ENCODE measurements around the gene IGFBP7. TPM values are rescaled to one million over a fixed set of nuclear protein-coding genes. Genes with fewer than 3 reads are reported as not detected.

Gene IGFBP7, protein sequence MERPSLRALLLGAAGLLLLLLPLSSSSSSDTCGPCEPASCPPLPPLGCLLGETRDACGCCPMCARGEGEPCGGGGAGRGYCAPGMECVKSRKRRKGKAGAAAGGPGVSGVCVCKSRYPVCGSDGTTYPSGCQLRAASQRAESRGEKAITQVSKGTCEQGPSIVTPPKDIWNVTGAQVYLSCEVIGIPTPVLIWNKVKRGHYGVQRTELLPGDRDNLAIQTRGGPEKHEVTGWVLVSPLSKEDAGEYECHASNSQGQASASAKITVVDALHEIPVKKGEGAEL
- 1 to 10 TPM in 1 of 6 donors, under 1 TPM in 2, not detected in 3; 0.24 to 1.1 (median 0.86) TPM for polyA plus RNA-seq (ENCODE audit: low read depth in 6 of 6)

DNA sequence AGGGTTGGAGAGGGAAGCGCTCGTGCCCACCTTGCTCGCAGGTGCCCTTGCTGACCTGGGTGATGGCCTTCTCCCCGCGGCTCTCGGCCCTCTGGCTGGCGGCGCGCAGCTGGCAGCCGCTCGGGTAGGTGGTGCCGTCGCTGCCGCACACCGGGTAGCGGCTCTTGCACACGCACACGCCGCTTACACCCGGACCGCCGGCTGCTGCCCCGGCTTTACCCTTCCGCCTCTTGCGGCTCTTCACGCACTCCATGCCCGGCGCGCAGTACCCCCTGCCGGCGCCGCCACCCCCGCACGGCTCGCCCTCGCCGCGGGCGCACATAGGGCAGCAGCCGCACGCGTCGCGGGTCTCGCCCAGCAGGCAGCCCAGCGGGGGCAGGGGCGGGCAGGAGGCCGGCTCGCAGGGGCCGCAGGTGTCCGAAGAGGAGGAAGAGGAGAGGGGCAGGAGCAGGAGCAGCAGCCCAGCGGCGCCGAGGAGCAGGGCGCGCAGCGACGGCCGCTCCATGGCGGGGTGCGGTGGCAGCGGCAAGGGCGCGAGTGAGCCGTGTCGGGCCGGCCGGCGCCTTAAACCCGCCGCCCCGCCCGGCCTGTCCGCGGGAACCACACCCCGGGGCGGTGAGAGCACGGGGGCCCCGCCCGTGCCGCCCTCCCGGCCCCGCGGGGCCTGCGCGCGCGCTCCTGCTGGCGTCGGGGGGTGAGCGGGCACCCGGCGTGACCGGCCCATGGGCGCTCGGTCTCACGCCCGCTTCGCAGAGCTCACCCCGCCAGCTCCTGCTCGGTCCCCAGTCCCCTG is at the start of gene IGFBP7:
Gene IGFBP7, minus strand, starts transcription at position 539 of the 793 bp plus-strand sequence. Its CDS starts 34 bp downstream, at position 505.
- DNase-seq, result peak; percentile 1
- H3K36me3 Mint-ChIP-seq, result peaks cover 0 to 7% of the 10 kb centered on the region in 2 donors
- ATAC-seq (ENCODE audit: low read depth in 2 of 2), result peak; percentile 37 to 52
- H3K9me3 Mint-ChIP-seq, result peaks cover 0 to 2% (median 0%) of the 10 kb centered on the region in 7 donors
- H3K4me3 Mint-ChIP-seq, result peak within 1 kb of the TSS; percentile 90 to 99 (median 95)
- peaks cover 18 to 29% (median 22%) of the 10 kb centered on the region in 3 donors for H3K4me1 Mint-ChIP-seq
- H3K27ac Mint-ChIP-seq, result peak within 1 kb of the TSS; percentile 2 to 80 (median 51)
- peaks cover 22 to 33% (median 27%) of the 10 kb centered on the region in 3 donors for H3K27me3 Mint-ChIP-seq

DNA sequence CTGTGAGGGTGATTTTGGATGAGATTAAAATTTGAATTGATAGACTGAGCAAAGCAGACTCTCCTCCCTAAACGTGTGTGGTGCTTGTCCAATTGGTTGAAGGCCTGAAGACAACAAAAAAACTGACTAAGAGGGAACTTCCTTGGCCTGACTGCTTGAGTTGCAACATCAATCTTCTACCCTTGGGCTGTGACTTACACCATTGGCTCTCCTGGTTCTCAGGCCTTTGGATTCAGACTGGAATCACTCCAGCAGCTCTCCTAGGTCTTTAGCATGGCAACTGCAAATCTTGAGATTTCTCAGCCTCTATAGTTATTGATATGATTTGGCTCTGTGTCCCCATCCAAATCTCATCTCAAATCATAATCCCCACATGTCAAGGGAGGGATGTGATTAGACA is 49.7 kb upstream of the IGFBP7 start:
- DNase-seq (no peak), ATAC-seq (ENCODE audit: low read depth in 2 of 2) (no peak)
- no peak overlapping the region for H3K27ac Mint-ChIP-seq
- H3K36me3 Mint-ChIP-seq, result no peaks in the 10 kb centered on the region
- H3K4me3 Mint-ChIP-seq, result no peak overlapping the region
- H3K9me3 Mint-ChIP-seq, result no peaks in the 10 kb centered on the region
- H3K27me3 Mint-ChIP-seq, result peaks cover 10 to 27% (median 15%) of the 10 kb centered on the region in 3 donors
- H3K4me1 Mint-ChIP-seq, result peaks cover 8 to 14% (median 11%) of the 10 kb centered on the region in 3 donors

DNA sequence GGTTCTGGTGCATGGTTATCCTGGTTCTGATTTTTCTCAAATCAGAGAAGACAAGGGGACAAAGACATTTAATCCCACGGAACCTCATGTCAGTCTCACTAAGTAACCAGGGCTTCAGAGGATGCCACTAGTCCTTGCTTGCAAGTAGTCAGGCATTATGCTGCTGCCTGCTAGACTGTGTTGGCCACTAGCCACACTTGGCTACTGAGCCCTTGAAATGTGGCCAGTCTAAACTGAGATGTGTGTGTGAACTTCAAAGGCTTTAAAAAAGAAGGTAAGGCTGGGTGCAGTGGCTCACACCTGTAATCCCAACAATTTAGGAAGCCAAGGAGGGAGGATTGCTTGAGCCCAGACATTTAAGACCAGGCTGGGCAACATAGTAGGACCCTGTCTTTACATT is 48.6 kb upstream of the IGFBP7 start:
- DNase-seq (no peak), ATAC-seq (ENCODE audit: low read depth in 2 of 2) (no peak)
- peaks cover 0 to 23% (median 13%) of the 10 kb centered on the region in 3 donors for H3K27me3 Mint-ChIP-seq
- H3K27ac Mint-ChIP-seq, result no peak overlapping the region
- no peak overlapping the region for H3K4me3 Mint-ChIP-seq
- H3K4me1 Mint-ChIP-seq, result peaks cover 1 to 6% (median 1%) of the 10 kb centered on the region in 3 donors
- H3K9me3 Mint-ChIP-seq, result no peaks in the 10 kb centered on the region
- no peaks in the 10 kb centered on the region for H3K36me3 Mint-ChIP-seq

DNA sequence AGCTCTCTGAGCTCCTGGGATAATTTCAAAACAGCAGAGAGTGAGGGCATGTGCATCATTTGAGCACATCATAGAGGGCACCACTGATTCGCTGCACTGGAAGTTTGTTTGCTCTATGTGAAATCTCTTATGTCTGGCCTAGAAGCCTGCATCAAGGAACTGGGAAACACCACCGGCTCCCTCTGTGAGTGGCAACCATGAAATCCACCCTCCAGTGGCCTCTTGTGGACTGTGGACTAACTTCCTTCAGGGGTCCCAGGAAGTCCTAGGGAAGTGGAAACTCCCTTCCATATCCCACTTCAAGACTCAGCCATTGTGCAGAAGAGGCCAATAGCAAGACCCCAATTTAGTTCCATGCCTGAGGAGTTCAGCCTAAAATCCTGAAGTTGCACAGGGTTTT is 48.0 kb upstream of the IGFBP7 start:
- H3K27ac Mint-ChIP-seq, result no peak overlapping the region
- H3K4me1 Mint-ChIP-seq, result peaks cover 0 to 1% (median under 1%) of the 10 kb centered on the region in 3 donors
- DNase-seq (no peak), ATAC-seq (ENCODE audit: low read depth in 2 of 2) (no peak)
- no peak overlapping the region for H3K4me3 Mint-ChIP-seq
- H3K36me3 Mint-ChIP-seq, result no peaks in the 10 kb centered on the region
- H3K9me3 Mint-ChIP-seq, result no peaks in the 10 kb centered on the region
- H3K27me3 Mint-ChIP-seq, result peaks cover 0 to 23% (median 13%) of the 10 kb centered on the region in 3 donors

DNA sequence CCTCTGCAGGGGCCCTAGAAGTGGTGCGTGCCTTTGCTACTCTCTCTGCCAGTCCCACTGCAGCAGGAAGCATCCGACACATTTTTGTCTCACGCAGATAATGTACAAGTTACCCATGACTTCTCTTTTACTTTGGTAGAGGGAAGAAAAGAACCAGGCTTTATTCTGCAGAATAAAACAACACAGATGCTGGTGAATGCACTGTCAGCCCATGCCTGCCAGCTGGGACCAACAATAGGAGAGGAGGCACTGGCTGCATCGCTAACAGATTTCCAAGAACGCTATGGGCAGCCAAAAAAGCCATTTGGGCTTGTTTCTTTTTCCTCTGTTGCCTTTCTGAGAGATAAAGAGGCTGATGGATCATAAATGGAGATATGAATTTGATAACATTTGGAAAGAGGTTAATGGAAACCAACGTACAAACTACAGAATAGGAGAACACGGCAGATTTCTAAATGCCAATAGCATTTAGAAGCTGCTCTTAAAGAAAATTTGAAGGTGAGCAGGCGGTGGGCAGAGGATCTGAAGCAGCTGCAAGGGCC is 47.5 kb upstream of the IGFBP7 start:
- Mint-ChIP-seq H3K4me1 (no peaks in the 10 kb centered on the region), H3K9me3 (no peaks in the 10 kb centered on the region), H3K27ac (no peak overlapping the region), H3K27me3 (peaks cover 0 to 23% (median 13%) of the 10 kb centered on the region in 3 donors), H3K4me3 (no peak overlapping the region), H3K36me3 (no peaks in the 10 kb centered on the region)
- DNase-seq (no peak), ATAC-seq (ENCODE audit: low read depth in 2 of 2) (no peak)

DNA sequence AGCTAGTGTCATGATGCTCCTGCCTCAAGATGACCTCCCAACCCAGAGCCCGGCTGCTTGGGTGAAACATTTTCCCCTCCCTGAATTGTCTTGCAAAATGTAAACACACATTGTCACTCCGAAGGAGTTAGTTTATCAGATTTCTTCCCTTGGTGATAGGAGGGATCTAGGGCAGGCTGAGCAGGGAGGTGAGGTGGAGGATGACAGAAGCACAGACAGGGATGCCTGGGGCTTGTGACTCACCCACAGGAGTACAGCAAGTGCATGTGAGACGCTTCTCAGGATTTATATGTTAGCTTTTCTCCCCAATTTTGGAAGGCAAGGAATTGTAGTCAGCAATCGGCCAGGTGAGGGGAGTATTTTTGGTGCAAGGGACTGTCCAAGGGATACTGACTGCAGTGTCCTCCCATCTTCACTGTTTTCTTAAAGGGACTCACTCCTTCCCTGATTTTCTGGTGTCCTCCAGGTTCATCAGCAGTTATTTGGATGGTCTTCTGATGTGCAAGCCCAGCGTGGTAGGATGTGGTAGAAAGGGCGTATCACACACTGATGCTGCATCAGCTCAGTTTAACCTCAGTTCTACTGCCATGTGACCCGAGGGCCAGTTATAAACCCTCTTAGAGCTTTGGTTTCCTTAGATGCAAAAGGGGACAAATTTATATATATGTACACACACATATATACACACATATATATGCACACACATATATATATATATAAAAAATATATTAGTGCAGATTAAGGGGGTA is 46.2 kb upstream of the IGFBP7 start:
- peaks cover 0 to 23% (median 13%) of the 10 kb centered on the region in 3 donors for H3K27me3 Mint-ChIP-seq
- ATAC-seq (ENCODE audit: low read depth in 2 of 2), result no peak
- no peak for DNase-seq
- H3K9me3 Mint-ChIP-seq, result no peaks in the 10 kb centered on the region
- no peaks in the 10 kb centered on the region for H3K4me1 Mint-ChIP-seq
- H3K36me3 Mint-ChIP-seq, result no peaks in the 10 kb centered on the region
- H3K4me3 Mint-ChIP-seq, result no peak overlapping the region
- no peak overlapping the region for H3K27ac Mint-ChIP-seq

DNA sequence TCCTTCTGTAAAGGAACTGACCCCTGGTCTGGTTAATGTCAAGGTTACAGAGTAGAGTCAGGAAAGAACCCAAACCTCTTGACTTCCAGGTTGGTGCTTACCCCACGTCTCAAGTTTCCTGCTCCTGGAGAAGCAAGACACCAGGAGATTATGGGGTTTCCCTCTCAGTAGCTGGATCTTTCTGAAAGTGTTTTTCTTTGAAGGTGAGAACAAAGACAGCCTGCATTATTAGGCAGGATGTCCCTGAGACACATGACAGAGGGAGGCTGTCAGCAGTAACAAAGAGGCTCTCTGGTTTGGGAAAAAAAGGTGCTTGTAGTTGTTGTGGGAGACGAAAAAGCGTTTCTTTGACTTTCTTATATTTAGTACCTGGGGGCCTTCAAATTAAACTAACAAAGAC is 44.7 kb upstream of the IGFBP7 start:
- Mint-ChIP-seq H3K4me1 (no peaks in the 10 kb centered on the region), H3K27me3 (peaks cover 0 to 23% (median 13%) of the 10 kb centered on the region in 3 donors), H3K36me3 (no peaks in the 10 kb centered on the region), H3K27ac (peak overlapping the region in 1 of 6 donors; percentile 0), H3K9me3 (no peaks in the 10 kb centered on the region), H3K4me3 (no peak overlapping the region)
- DNase-seq (no peak), ATAC-seq (ENCODE audit: low read depth in 2 of 2) (no peak)

DNA sequence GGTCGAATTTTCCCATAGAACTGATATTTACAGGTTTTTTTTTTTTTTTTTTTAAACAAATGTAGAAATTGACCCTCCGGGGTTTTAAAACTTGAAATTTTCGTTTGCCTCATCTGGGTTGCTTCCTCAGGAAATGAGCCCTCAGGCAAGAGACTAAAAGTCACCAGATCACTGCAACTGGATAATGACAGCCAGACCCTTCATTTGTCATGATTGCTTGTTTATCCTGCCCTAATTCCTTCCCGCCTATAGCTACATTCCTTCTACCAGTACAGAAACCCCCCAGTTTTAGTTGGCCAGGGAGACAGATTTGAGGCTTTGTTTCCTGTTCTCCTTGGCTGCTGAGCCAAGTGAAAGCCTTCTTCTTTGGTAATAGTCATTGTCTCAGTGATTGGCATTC is 44.0 kb upstream of the IGFBP7 start:
- DNase-seq (no peak), ATAC-seq (ENCODE audit: low read depth in 2 of 2) (no peak)
- H3K4me3 Mint-ChIP-seq, result no peak overlapping the region
- no peaks in the 10 kb centered on the region for H3K4me1 Mint-ChIP-seq
- no peaks in the 10 kb centered on the region for H3K9me3 Mint-ChIP-seq
- H3K27me3 Mint-ChIP-seq, result peaks cover 0 to 23% (median 13%) of the 10 kb centered on the region in 3 donors
- H3K36me3 Mint-ChIP-seq, result no peaks in the 10 kb centered on the region
- H3K27ac Mint-ChIP-seq, result no peak overlapping the region

DNA sequence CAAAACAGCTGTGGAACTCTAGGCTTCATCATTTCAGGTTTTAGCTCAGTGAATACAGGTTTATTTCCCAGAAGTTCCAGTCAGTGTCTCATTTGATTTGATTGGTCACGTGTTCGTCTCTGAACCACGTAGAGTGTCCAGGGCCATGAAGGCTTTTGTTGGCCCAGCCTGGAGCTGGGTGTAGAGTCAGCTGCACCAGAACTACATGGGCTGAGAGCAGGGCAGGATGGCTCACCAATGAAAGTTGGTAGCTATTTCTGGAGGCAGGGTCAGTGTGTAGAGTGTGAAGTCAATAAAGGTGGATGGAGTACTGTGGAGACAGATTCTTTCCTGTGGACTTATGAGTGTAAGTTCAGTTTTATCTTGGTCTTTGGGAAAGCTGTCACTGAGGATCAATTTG is 43.0 kb upstream of the IGFBP7 start:
- H3K4me1 Mint-ChIP-seq, result no peaks in the 10 kb centered on the region
- ATAC-seq (ENCODE audit: low read depth in 2 of 2) (no peak), DNase-seq (no peak)
- no peak overlapping the region for H3K4me3 Mint-ChIP-seq
- peaks cover 0 to 23% (median 13%) of the 10 kb centered on the region in 3 donors for H3K27me3 Mint-ChIP-seq
- H3K27ac Mint-ChIP-seq, result no peak overlapping the region
- H3K9me3 Mint-ChIP-seq, result no peaks in the 10 kb centered on the region
- no peaks in the 10 kb centered on the region for H3K36me3 Mint-ChIP-seq

DNA sequence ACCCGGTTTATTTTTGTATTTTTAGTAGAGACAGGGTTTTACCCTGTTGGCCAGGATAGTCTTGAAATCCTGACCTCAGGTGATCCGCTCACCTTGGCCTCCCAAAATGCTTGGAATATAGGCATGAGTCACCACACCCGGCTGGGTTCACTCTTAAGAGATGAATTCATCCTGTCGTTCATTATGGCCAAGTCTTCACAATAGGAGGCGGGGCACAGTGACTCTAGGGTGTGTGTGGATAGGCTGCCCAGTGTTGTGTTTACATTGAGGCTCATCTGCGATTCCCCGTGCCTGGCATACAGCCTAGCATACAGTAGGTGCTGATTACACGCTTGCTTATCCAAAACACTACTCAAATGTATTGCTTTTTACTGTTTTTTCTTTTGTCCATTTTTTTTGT is 41.3 kb upstream of the IGFBP7 start:
- peak overlapping the region in 1 of 6 donors; percentile 23 for H3K27ac Mint-ChIP-seq
- DNase-seq (no peak), ATAC-seq (ENCODE audit: low read depth in 2 of 2) (no peak)
- no peaks in the 10 kb centered on the region for H3K36me3 Mint-ChIP-seq
- peaks cover 0 to 17% (median 7%) of the 10 kb centered on the region in 3 donors for H3K27me3 Mint-ChIP-seq
- H3K4me3 Mint-ChIP-seq, result no peak overlapping the region
- H3K4me1 Mint-ChIP-seq, result no peaks in the 10 kb centered on the region
- no peaks in the 10 kb centered on the region for H3K9me3 Mint-ChIP-seq

DNA sequence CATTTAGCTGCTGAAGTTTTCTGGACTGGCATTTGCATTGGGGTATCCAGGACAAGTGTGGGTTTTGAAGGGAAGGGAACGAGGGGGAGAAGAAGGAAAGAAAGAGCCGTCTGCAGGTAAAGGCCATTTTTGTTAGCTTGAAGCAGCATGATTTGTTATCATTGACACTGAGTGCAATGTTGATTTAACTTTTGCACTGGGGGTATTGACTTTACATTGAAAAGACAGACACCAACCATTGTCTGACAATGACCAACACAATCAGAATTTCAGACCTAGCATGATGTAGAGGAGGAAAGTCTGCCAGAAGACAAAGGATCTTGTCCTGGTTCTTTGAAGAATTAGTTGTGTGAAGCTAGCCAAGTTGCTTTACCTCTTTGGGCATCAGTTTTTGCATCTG is 39.6 kb upstream of the IGFBP7 start:
- Mint-ChIP-seq H3K27me3 (peaks cover 0 to 13% (median 4%) of the 10 kb centered on the region in 3 donors), H3K9me3 (no peaks in the 10 kb centered on the region), H3K4me3 (no peak overlapping the region), H3K27ac (no peak overlapping the region), H3K4me1 (no peaks in the 10 kb centered on the region), H3K36me3 (no peaks in the 10 kb centered on the region)
- ATAC-seq (ENCODE audit: low read depth in 2 of 2), result no peak
- DNase-seq, result no peak

DNA sequence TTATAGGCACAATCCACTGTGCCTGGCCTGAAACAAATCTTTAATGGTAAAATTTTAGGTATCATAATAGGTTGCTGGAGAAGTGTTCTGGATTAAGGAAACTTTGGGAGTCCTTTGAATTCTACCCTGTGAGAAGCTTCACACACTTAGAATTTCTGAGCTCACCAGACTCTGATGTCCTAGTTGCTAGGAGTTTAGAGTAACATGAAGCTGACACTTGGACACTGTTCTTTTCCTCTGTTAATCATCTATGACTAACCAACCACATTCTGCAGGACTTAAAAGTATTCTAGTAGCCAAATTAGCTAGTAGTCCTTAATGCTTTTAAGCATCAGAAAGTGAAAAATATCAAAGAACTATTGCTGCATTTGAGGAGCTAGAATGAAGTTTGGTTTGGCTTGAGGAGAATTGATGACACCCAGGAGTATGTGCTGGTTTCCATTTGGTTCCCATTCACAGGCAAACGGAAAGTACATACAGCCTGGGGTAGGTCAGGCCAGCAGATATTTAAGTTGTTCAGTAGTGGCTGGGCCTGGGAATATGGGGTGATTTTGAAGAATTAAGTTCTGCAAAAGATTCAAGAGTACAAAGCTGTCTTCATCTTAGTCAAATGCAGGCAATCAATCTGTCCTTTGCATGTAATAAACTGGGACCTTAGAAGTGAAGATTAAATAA is 38.8 kb upstream of the IGFBP7 start:
- Mint-ChIP-seq H3K4me1 (no peaks in the 10 kb centered on the region), H3K4me3 (no peak overlapping the region), H3K27me3 (peaks cover 0 to 8% (median 0%) of the 10 kb centered on the region in 3 donors), H3K9me3 (no peaks in the 10 kb centered on the region), H3K36me3 (no peaks in the 10 kb centered on the region), H3K27ac (no peak overlapping the region)
- ATAC-seq (ENCODE audit: low read depth in 2 of 2) (no peak), DNase-seq (no peak)

DNA sequence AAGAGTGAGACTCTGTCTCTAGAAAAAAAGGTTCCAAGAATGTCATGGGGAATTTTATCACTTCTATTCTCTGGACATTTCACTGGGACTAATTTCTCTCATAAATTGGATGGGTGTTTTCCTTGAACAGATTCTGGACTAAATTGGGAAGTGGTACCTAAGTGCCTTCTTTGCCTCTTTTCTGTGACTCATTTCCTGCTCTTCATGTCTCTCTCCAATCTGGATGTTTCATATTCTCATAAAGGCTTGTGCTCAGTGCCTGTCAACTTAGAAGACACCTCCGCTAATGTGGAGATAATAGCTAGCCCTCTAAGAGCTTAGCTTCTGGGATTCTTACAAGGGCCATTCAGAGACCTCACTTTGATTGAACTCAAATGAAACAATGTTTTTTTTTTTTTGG is 38.0 kb upstream of the IGFBP7 start:
- H3K27ac Mint-ChIP-seq, result no peak overlapping the region
- H3K36me3 Mint-ChIP-seq, result no peaks in the 10 kb centered on the region
- ATAC-seq (ENCODE audit: low read depth in 2 of 2), result no peak
- no peaks in the 10 kb centered on the region for H3K4me1 Mint-ChIP-seq
- H3K9me3 Mint-ChIP-seq, result no peaks in the 10 kb centered on the region
- peaks cover 0 to 8% (median 0%) of the 10 kb centered on the region in 3 donors for H3K27me3 Mint-ChIP-seq
- DNase-seq, result no peak
- H3K4me3 Mint-ChIP-seq, result no peak overlapping the region
